Measurements from ENCODE around the gene ZNF445. TPM values are rescaled to one million over a fixed set of nuclear protein-coding genes. Genes with fewer than 3 reads are reported as not detected.
"Not testable (repeated sequence)": the region's sequence is repeated elsewhere in the genome, so short reads cannot be mapped to it uniquely, and the experiment has no call there.

ZNF445 gene
- polyA plus RNA-seq, 1 donor = 18.4 TPM

DNA sequence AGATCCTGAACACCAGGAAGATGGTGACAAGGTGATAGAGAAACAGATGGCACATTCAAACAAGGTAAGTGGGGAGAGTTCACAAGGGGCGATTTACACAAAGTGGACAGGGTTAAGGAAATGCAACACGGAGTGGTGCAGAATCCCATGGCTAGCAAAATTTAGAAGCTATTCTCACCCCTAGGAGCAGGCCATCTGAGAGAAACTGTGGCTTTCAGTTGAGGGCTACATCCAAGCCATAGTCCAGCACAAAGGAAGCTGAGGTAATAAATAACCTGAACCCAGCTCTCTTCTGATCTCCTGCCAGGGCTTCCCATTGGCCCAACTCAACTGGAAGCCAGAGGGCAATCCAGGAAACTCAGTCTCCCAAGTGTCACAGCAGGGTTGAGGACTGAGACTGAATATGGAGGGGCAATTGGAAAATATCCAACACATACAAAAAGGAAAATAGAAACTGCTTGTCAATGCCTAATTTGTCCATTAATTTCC, 1.2 kb upstream of the ZNF445 start:
- peaks cover 2% of the 10 kb centered on the region for H3K4me1 ChIP-seq (ENCODE audit: control insufficient read depth, insufficient read depth, low read length)
- WGBS (ENCODE audit: insufficient coverage, low lambda C conversion rate) = no CpG with 5 or more reads among the region's 2 CpGs
- no peaks in the 10 kb centered on the region for H3K36me3 ChIP-seq (ENCODE audit: control insufficient read depth, insufficient read depth, low read length)
- DNase-seq = peak in 1 of 2 donors; percentile 18
- no peaks in the 10 kb centered on the region for H3K27me3 ChIP-seq (ENCODE audit: control insufficient read depth, insufficient read depth, low read length)
- H3K4me3 ChIP-seq (ENCODE audit: low read length) = no peak overlapping the region
- H3K9me3 ChIP-seq (ENCODE audit: control insufficient read depth, low read depth, low read length) = no peaks in the 10 kb centered on the region
- H3K27ac ChIP-seq (ENCODE audit: low read length) = no peak overlapping the region

- Histone ChIP-seq H3K4me1 (ENCODE audit: control insufficient read depth, insufficient read depth, low read length) (peaks cover 2% of the 10 kb centered on the region), H3K36me3 (ENCODE audit: control insufficient read depth, insufficient read depth, low read length) (no peaks in the 10 kb centered on the region), H3K27me3 (ENCODE audit: control insufficient read depth, insufficient read depth, low read length) (no peaks in the 10 kb centered on the region), H3K27ac (ENCODE audit: low read length) (no peak overlapping the region), H3K4me3 (ENCODE audit: low read length) (peak overlapping the region; percentile 63), H3K9me3 (ENCODE audit: control insufficient read depth, low read depth, low read length) (no peaks in the 10 kb centered on the region)
- no CpG with 5 or more reads among the region's 4 CpGs for WGBS (ENCODE audit: insufficient coverage, low lambda C conversion rate)
- no peak for DNase-seq
These were observed 592 bp upstream of the ZNF445 start for GRCh38 chr3:44478055-44478468.

- Histone ChIP-seq H3K4me3 (ENCODE audit: low read length) (peak overlapping the region; percentile 72), H3K36me3 (ENCODE audit: control insufficient read depth, insufficient read depth, low read length) (no peaks in the 10 kb centered on the region), H3K4me1 (ENCODE audit: control insufficient read depth, insufficient read depth, low read length) (peaks cover 2% of the 10 kb centered on the region), H3K27ac (ENCODE audit: low read length) (peak overlapping the region; percentile 25), H3K27me3 (ENCODE audit: control insufficient read depth, insufficient read depth, low read length) (no peaks in the 10 kb centered on the region), H3K9me3 (ENCODE audit: control insufficient read depth, low read depth, low read length) (no peaks in the 10 kb centered on the region)
- WGBS (ENCODE audit: insufficient coverage, low lambda C conversion rate) = 0% methylated on average over 1 of the region's 5 CpGs
- DNase-seq = no peak
These were observed 533 bp downstream of the ZNF445 start for GRCh38 chr3:44476963-44477311.

GRCh38 chr3:44476181-44476611, 1.3 kb downstream of the ZNF445 start:
- WGBS (ENCODE audit: insufficient coverage, low lambda C conversion rate) = 23% methylated on average over 2 of the region's 6 CpGs

GRCh38 chr3:44474886-44475285, 2.6 kb downstream of the ZNF445 start:
- not testable (repeated sequence) for H3K27ac ChIP-seq (ENCODE audit: low read length); H3K9me3 ChIP-seq (ENCODE audit: control insufficient read depth, low read depth, low read length); H3K4me1 ChIP-seq (ENCODE audit: control insufficient read depth, insufficient read depth, low read length); H3K4me3 ChIP-seq (ENCODE audit: low read length); DNase-seq; H3K36me3 ChIP-seq (ENCODE audit: control insufficient read depth, insufficient read depth, low read length); H3K27me3 ChIP-seq (ENCODE audit: control insufficient read depth, insufficient read depth, low read length)
- no CpG with 5 or more reads among the region's 10 CpGs for WGBS (ENCODE audit: insufficient coverage, low lambda C conversion rate)

More at GRCh38 chr3:44476181-44476611, 1.3 kb downstream of the ZNF445 start:
- peaks cover 2% of the 10 kb centered on the region for H3K4me1 ChIP-seq (ENCODE audit: control insufficient read depth, insufficient read depth, low read length)
- H3K27ac ChIP-seq (ENCODE audit: low read length) = no peak overlapping the region
- H3K36me3 ChIP-seq (ENCODE audit: control insufficient read depth, insufficient read depth, low read length) = no peaks in the 10 kb centered on the region
- no peaks in the 10 kb centered on the region for H3K27me3 ChIP-seq (ENCODE audit: control insufficient read depth, insufficient read depth, low read length)
- peak; percentile 8 to 29 for DNase-seq
- no peaks in the 10 kb centered on the region for H3K9me3 ChIP-seq (ENCODE audit: control insufficient read depth, low read depth, low read length)
- peak overlapping the region; percentile 72 for H3K4me3 ChIP-seq (ENCODE audit: low read length)

GRCh38 chr3:44470430-44470829, 7.0 kb downstream of the ZNF445 start:
- Histone ChIP-seq H3K4me1 (ENCODE audit: control insufficient read depth, insufficient read depth, low read length) (no peaks in the 10 kb centered on the region), H3K36me3 (ENCODE audit: control insufficient read depth, insufficient read depth, low read length) (peaks cover 12% of the 10 kb centered on the region), H3K27me3 (ENCODE audit: control insufficient read depth, insufficient read depth, low read length) (no peaks in the 10 kb centered on the region), H3K27ac (ENCODE audit: low read length) (no peak overlapping the region), H3K4me3 (ENCODE audit: low read length) (no peak overlapping the region), H3K9me3 (ENCODE audit: control insufficient read depth, low read depth, low read length) (no peaks in the 10 kb centered on the region)
- DNase-seq = no peak
- WGBS (ENCODE audit: insufficient coverage, low lambda C conversion rate) = no CpG with 5 or more reads among the region's 1 CpG

DNA sequence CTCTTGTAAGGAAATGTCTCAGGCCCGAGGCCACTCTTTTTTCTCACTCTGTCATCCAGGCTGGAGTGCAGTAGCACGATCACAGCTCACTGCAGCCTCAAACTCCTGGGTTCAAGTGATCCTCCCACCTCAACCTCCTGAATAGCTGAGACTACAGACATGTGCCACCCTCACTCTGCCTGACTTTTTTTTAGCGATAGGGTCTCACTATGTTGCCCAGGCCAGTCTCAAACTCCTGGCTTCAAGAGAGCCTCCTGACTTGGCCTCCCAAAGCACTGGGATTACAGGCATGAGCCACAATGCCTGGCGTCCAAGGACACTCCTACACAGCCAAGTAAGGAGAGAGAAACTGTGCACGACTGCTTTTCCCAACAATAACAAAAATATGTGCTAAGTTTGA, 7.6 kb downstream of the ZNF445 start:
- peaks cover 12% of the 10 kb centered on the region for H3K36me3 ChIP-seq (ENCODE audit: control insufficient read depth, insufficient read depth, low read length)
- no peak overlapping the region for H3K4me3 ChIP-seq (ENCODE audit: low read length)
- WGBS (ENCODE audit: insufficient coverage, low lambda C conversion rate) = 80% methylated on average over 1 of the region's 5 CpGs
- no peak for DNase-seq
- no peak overlapping the region for H3K27ac ChIP-seq (ENCODE audit: low read length)
- H3K27me3 ChIP-seq (ENCODE audit: control insufficient read depth, insufficient read depth, low read length) = no peaks in the 10 kb centered on the region
- H3K4me1 ChIP-seq (ENCODE audit: control insufficient read depth, insufficient read depth, low read length) = no peaks in the 10 kb centered on the region
- H3K9me3 ChIP-seq (ENCODE audit: control insufficient read depth, low read depth, low read length) = no peaks in the 10 kb centered on the region

- Histone ChIP-seq H3K4me1 (ENCODE audit: control insufficient read depth, insufficient read depth, low read length) (no peaks in the 10 kb centered on the region), H3K9me3 (ENCODE audit: control insufficient read depth, low read depth, low read length) (no peaks in the 10 kb centered on the region), H3K36me3 (ENCODE audit: control insufficient read depth, insufficient read depth, low read length) (peaks cover 19% of the 10 kb centered on the region), H3K27ac (ENCODE audit: low read length) (no peak overlapping the region), H3K27me3 (ENCODE audit: control insufficient read depth, insufficient read depth, low read length) (no peaks in the 10 kb centered on the region), H3K4me3 (ENCODE audit: low read length) (no peak overlapping the region)
- DNase-seq = no peak
- no CpG with 5 or more reads among the region's 10 CpGs for WGBS (ENCODE audit: insufficient coverage, low lambda C conversion rate)
These were observed 8.6 kb downstream of the ZNF445 start for GRCh38 chr3:44468572-44469520.

DNA sequence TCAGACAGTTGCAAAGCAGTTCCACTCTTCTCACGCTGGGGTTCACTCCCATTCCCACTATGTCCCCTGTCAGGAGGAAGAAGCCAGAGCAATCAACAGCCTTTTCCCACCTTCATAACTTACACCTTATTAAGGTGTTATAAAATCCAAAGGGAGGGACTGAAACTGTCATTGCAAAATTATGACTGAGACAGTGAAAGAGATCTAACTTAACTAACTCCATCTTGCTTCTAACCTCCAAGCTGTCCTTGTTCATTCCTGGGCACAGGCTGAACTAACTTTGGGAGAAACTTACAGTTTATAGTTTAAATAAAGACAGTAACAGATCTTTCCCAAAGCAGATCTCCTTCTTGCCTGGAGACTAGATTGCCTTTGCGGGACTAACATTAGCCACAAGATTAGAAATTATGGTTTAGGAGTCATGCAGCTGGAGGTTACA, 9.4 kb downstream of the ZNF445 start:
- H3K9me3 ChIP-seq (ENCODE audit: control insufficient read depth, low read depth, low read length); H3K4me1 ChIP-seq (ENCODE audit: control insufficient read depth, insufficient read depth, low read length); DNase-seq; H3K4me3 ChIP-seq (ENCODE audit: low read length); H3K27me3 ChIP-seq (ENCODE audit: control insufficient read depth, insufficient read depth, low read length); H3K27ac ChIP-seq (ENCODE audit: low read length): not testable (repeated sequence)
- no CpG with 5 or more reads among the region's 2 CpGs for WGBS (ENCODE audit: insufficient coverage, low lambda C conversion rate)
- H3K36me3 ChIP-seq (ENCODE audit: control insufficient read depth, insufficient read depth, low read length) = peaks cover 27% of the 10 kb centered on the region

DNA sequence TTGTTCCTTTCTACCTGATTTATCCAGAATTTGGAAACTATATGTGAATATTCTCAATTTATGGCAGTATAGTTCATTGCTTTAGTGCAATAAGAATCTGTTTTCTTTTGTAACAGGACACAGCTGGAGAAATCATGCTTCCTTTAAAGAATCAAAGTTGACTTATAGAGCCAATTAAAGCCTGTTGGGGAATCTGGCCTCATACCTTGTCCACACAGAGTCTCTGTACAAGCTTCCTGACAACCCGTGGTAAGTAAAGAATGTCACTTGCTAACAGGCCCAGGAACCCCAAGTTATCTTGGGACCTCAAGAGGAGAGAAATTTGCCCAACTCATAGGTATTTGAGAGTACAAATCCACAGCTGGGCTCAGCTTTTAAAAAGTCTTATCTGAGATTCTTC, 10.2 kb downstream of the ZNF445 start:
- no peak overlapping the region for H3K27ac ChIP-seq (ENCODE audit: low read length)
- no peaks in the 10 kb centered on the region for H3K27me3 ChIP-seq (ENCODE audit: control insufficient read depth, insufficient read depth, low read length)
- no peak overlapping the region for H3K4me3 ChIP-seq (ENCODE audit: low read length)
- no CpG with 5 or more reads among the region's 1 CpG for WGBS (ENCODE audit: insufficient coverage, low lambda C conversion rate)
- H3K36me3 ChIP-seq (ENCODE audit: control insufficient read depth, insufficient read depth, low read length) = peaks cover 32% of the 10 kb centered on the region
- no peaks in the 10 kb centered on the region for H3K9me3 ChIP-seq (ENCODE audit: control insufficient read depth, low read depth, low read length)
- DNase-seq = no peak
- H3K4me1 ChIP-seq (ENCODE audit: control insufficient read depth, insufficient read depth, low read length) = no peaks in the 10 kb centered on the region

Measured in large intestine (tissue), 3 donors.